K562 (cell line): ENCODE measurements around the gene MKS1. TPM values are rescaled to one million over a fixed set of nuclear protein-coding genes. Genes with fewer than 3 reads are reported as not detected.
A peak's percentile ranks its signal among the peaks of the same experiment; 100 is the strongest.

Source experiments
- RREB1 ChIP-seq: fragments of 250-450 bp; sonication (Bioruptor Pico); IDR thresholded peaks from 2 replicates; pipeline ENCODE4 v1.4.0; 2020
- SMAD1 ChIP-seq: fragments of 150-350 bp; IDR thresholded peaks from 2 replicates; pipeline ENCODE4 v1.6.1; 2014; ENCODE audit warnings: low read length, low read depth; ENCODE audit not compliant: partially characterized antibody
- STAT6 ChIP-seq: sonication (generic); formaldehyde crosslinking; IDR thresholded peaks from 2 replicates; pipeline ENCODE4 v1.8.1; 2023; ENCODE audit warnings: mild to moderate bottlenecking, missing genetic modification reagents
- TRIM28 ChIP-seq: fragments of 450-650 bp; IDR thresholded peaks from 2 replicates; pipeline ENCODE4 v1.6.1; 2017
- ZBTB1 ChIP-seq: sonication (generic); formaldehyde crosslinking; IDR thresholded peaks from 2 replicates; pipeline ENCODE4 v1.8.1; 2023; ENCODE audit warnings: missing genetic modification reagents, low read depth, mild to moderate bottlenecking, borderline replicate concordance
- ZBTB5 ChIP-seq: fragments of 450-650 bp; IDR thresholded peaks from 2 replicates; pipeline ENCODE4 v1.6.1; 2017; ENCODE audit warnings: antibody characterized with exemption
- ZNF449 ChIP-seq: fragments of 250-450 bp; sonication (Bioruptor Pico); IDR thresholded peaks from 2 replicates; pipeline ENCODE4 v1.8.0; 2022; ENCODE audit warnings: moderate library complexity, mild to moderate bottlenecking, inconsistent platforms
- ZNF512 ChIP-seq: IDR thresholded peaks from 2 replicates; pipeline ENCODE4 v1.6.1; 2016; ENCODE audit warnings: missing genetic modification characterization, missing compliant biosample characterization
- ZNF764 ChIP-seq: fragments of 250-450 bp; sonication (Bioruptor Pico); IDR thresholded peaks from 2 replicates; pipeline ENCODE4 v1.4.0; 2020; ENCODE audit warnings: low read depth, mild to moderate bottlenecking, moderate library complexity
- ZZZ3 ChIP-seq: fragments of 450-650 bp; IDR thresholded peaks from 2 replicates; pipeline ENCODE4 v1.6.1; 2016; ENCODE audit warnings: antibody characterized with exemption, mild to moderate bottlenecking, moderate library complexity
- polyA plus RNA-seq, 8 experiments: library from polyadenylated mRNA; depleted of rRNA in 4 of 8; stranded (reverse) in 5 of 8; unstranded in 3 of 8; fragments of >200 nt; fragmentation: Nextera tagmentation in 2 of 8; fragmentation: Illumina TruSeq in 1 of 8; extraction: Ambion mirVana in 2 of 8; extraction: Trizol in 1 of 8; gene quantifications; 2 replicates each; pipeline versions ENCODE4 v1.2.1 to v1.2.3, GENCODE V29; 2011 to 2014; ENCODE audit warnings: inconsistent platforms in 1 of 8, missing spikeins in 1 of 8
- total RNA-seq, 7 experiments: library from RNA; depleted of rRNA in 6 of 7; stranded (reverse); fragments of >200 nt in 6 of 7; fragmentation: Illumina TruSeq in 2 of 7; extraction: Trizol in 2 of 7; gene quantifications; 2 replicates each; pipeline versions ENCODE4 v1.2.1 to v1.2.3, GENCODE V29; 2011 to 2021; ENCODE audit warnings: low replicate concordance in 1 of 7

MKS1 gene
- total and polyA plus RNA-seq, 9 of the 15 experiments (the other 6 are each of a cell fraction or from before 2014, with no cell fraction given) = 16.3 to 31.0 (median 25.9) TPM

GRCh38 chr17:58249270-58250133 is 30.4 kb upstream of the MKS1 start (continued):
- TF ChIP-seq ZNF449 (CRISPR knock-in tag) (no peak), ZNF764 (CRISPR knock-in tag) (no peak), SMAD1 (no peak), ZBTB5 (no peak), ZNF512 (tag) (no peak), STAT6 (CRISPR knock-in tag) (no peak), ZBTB1 (CRISPR knock-in tag) (peak; percentile 87), TRIM28 (no peak), ZZZ3 (no peak), RREB1 (no peak)
